Ascending aorta (tissue), 2 donors: ENCODE measurements around the gene PRPF40A. TPM values are rescaled to one million over a fixed set of nuclear protein-coding genes. Genes with fewer than 3 reads are reported as not detected.

Experiments used
- DNase-seq, 2 donors: peaks; one replicate each; pipeline ENCODE4 v3.0.0-alpha.2; 2019; ENCODE audit warnings: low spot score in 2 of 2
- H3K27ac ChIP-seq, 2 donors: fragments of 200-600 bp; sonication (generic); one replicate each; pipeline ENCODE4 v1.5.1; 2016 to 2017; ENCODE audit warnings: mild to moderate bottlenecking in 1 of 2
- H3K27me3 ChIP-seq: fragments of 200-600 bp; sonication (generic); one replicate; pipeline ENCODE4 v1.5.1; 2017
- H3K36me3 ChIP-seq, 2 donors: fragments of 200-600 bp; sonication (generic); one replicate each; pipeline ENCODE4 v1.5.1; 2016
- H3K4me1 ChIP-seq, 2 donors: fragments of 200-600 bp; sonication (generic); one replicate each; pipeline ENCODE4 v1.5.1; 2016 to 2017; ENCODE audit warnings: mild to moderate bottlenecking in 1 of 2
- H3K4me3 ChIP-seq, 2 donors: fragments of 200-600 bp; sonication (generic); one replicate each; pipeline ENCODE4 v1.5.1; 2016 to 2017; ENCODE audit warnings: mild to moderate bottlenecking in 1 of 2
- H3K9me3 ChIP-seq, 2 donors: fragments of 200-600 bp; sonication (generic); one replicate each; pipeline ENCODE4 v1.5.1; 2016
- intact Hi-C: fragments of 100-400 bp; cut with DNase I; formaldehyde crosslinking; loops from one replicate; pipeline ENCODE4 v1.15.1; 2023
- total RNA-seq: library from RNA; depleted of rRNA; stranded (reverse); fragments of >200 nt; gene quantifications from one replicate; pipeline ENCODE4 v1.1.0, GENCODE V29; 2016
- TF ChIP-seq, protein P1 (sequence below), 3 experiments: fragments of 200-600 bp in 2 of 3; fragments of 450-650 bp in 1 of 3; sonication (generic) in 2 of 3; IDR thresholded peaks; one replicate each; pipeline ENCODE4 v1.5.1; 2016 to 2019; ENCODE audit warnings: antibody characterized with exemption in 3 of 3, mild to moderate bottlenecking in 1 of 3, moderate library complexity in 1 of 3

The PRPF40A gene
- total RNA-seq, 1 donor from 2014 or later = 28.9 TPM

GRCh38 chr2:152658221-152658620 lies 59.0 kb downstream of the PRPF40A start:
- Histone ChIP-seq H3K4me1 (no peaks in the 10 kb centered on the region), H3K36me3 (peaks cover 48 to 74% of the 10 kb centered on the region in 2 donors), H3K9me3 (no peaks in the 10 kb centered on the region), H3K27me3 (no peaks in the 10 kb centered on the region), H3K4me3 (no peak overlapping the region), H3K27ac (no peak overlapping the region)
- TF ChIP-seq, protein P1, sequence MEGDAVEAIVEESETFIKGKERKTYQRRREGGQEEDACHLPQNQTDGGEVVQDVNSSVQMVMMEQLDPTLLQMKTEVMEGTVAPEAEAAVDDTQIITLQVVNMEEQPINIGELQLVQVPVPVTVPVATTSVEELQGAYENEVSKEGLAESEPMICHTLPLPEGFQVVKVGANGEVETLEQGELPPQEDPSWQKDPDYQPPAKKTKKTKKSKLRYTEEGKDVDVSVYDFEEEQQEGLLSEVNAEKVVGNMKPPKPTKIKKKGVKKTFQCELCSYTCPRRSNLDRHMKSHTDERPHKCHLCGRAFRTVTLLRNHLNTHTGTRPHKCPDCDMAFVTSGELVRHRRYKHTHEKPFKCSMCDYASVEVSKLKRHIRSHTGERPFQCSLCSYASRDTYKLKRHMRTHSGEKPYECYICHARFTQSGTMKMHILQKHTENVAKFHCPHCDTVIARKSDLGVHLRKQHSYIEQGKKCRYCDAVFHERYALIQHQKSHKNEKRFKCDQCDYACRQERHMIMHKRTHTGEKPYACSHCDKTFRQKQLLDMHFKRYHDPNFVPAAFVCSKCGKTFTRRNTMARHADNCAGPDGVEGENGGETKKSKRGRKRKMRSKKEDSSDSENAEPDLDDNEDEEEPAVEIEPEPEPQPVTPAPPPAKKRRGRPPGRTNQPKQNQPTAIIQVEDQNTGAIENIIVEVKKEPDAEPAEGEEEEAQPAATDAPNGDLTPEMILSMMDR (IDR thresholded peaks at IDR 0.05) = no peak
- intact Hi-C loops = no loop called here
- DNase-seq = no peak

GRCh38 chr2:152657043-152657442 lies 60.2 kb downstream of the PRPF40A start:
- peaks cover 40 to 68% of the 10 kb centered on the region in 2 donors for H3K36me3 ChIP-seq
- H3K27ac ChIP-seq = no peak overlapping the region
- H3K9me3 ChIP-seq = no peaks in the 10 kb centered on the region
- intact Hi-C loops = no loop called here
- H3K4me3 ChIP-seq = no peak overlapping the region
- TF ChIP-seq, protein P1 (IDR thresholded peaks at IDR 0.05) = no peak
- no peaks in the 10 kb centered on the region for H3K4me1 ChIP-seq
- no peaks in the 10 kb centered on the region for H3K27me3 ChIP-seq
- no peak for DNase-seq

- TF ChIP-seq, protein P1 (IDR thresholded peaks at IDR 0.05) = no peak
- no peak for DNase-seq
- Histone ChIP-seq H3K4me3 (no peak overlapping the region), H3K27ac (no peak overlapping the region), H3K27me3 (no peaks in the 10 kb centered on the region), H3K36me3 (peaks cover 37 to 58% of the 10 kb centered on the region in 2 donors), H3K9me3 (no peaks in the 10 kb centered on the region), H3K4me1 (no peaks in the 10 kb centered on the region)
- intact Hi-C loops = no loop called here
Measured at GRCh38 chr2:152655880-152656279, 61.4 kb downstream of the PRPF40A start.

GRCh38 chr2:152651834-152652233 lies 65.4 kb downstream of the PRPF40A start:
- TF ChIP-seq, protein P1 (IDR thresholded peaks at IDR 0.05) = no peak
- no peaks in the 10 kb centered on the region for H3K27me3 ChIP-seq
- no peak for DNase-seq
- H3K36me3 ChIP-seq = peaks cover 8 to 23% of the 10 kb centered on the region in 2 donors
- H3K9me3 ChIP-seq = no peaks in the 10 kb centered on the region
- intact Hi-C loops = no loop called here
- H3K4me1 ChIP-seq = peaks cover 0 to 3% of the 10 kb centered on the region in 2 donors
- no peak overlapping the region for H3K27ac ChIP-seq
- no peak overlapping the region for H3K4me3 ChIP-seq

- intact Hi-C loops = no loop called here
- no peaks in the 10 kb centered on the region for H3K27me3 ChIP-seq
- no peak overlapping the region for H3K27ac ChIP-seq
- DNase-seq = no peak
- H3K9me3 ChIP-seq = no peaks in the 10 kb centered on the region
- peaks cover 0 to 14% of the 10 kb centered on the region in 2 donors for H3K36me3 ChIP-seq
- peaks cover 0 to 3% of the 10 kb centered on the region in 2 donors for H3K4me1 ChIP-seq
- TF ChIP-seq, protein P1 (IDR thresholded peaks at IDR 0.05) = no peak
- H3K4me3 ChIP-seq = no peak overlapping the region
Measured at GRCh38 chr2:152650768-152651371, 66.4 kb downstream of the PRPF40A start.
